Hematopoietic multipotent progenitor cell treated with erythropoietin and hydrocortisone succinate and interleukin-3 and kit ligand, for 4 days (in vitro differentiated cells): ENCODE data around the gene GNAO1.

ENCODE experiments used
- DNase-seq: peaks from one replicate; pipeline ENCODE4 v3.0.0-alpha.2; 2015

Gene GNAO1

DNA sequence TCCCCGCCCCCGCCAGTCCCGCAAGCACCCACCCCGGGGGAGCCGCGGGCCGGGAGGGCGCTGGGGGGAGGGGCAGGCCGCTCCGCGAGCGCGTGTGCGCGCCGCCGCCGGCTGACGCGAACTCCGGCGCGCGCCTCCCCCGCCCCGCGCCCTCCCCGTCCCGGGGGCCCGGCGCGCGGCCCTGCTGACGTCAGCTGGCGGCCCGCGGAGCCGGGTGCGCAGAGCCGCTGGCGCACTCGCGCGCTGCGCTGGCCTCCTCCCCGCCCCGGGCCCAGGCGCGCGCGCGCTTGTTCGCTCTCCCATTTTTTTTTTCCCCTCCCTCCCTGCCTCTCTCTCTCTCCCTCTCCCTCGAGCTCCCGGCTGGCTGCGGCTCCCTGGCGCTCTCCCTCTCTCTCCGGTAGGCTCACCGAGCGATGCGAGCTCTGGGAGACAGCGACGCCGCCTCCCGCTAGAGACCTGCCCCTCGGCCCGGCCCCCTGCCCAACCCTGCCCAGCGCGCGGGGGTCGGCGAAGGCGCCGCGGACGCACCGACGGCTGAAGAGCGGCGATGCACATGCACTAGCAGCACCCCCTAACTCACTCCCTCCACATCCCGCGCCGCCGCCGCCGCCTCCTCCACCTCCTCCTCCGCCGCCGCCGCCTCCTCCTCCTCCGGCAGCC is at the start of gene GNAO1:
Gene GNAO1 (plus strand): TSS at position 334 of the 660 bp plus-strand sequence. CDS start 747 bp downstream, outside the sequence.
- DNase-seq = peak; percentile 58

DNA sequence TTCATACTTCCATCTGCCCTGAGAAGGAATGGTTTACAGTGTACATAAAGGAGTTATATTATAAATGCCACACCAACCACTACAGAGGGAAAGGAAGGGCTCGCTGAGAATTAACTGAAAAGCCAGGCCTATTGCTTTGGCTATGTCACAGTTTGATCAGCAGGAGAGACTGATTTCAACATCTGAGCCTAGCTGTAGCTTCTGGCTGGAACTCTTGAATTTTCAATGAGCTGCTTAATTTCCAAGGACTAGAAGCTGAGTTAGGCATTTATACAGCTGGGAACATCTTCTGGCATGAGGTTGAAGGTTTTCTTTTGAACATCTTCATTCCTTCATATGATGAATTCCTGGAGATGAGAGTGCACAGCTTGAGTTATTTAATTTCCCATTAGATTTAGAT is 47.6 kb upstream of the GNAO1 start:
- DNase-seq = no peak

DNA sequence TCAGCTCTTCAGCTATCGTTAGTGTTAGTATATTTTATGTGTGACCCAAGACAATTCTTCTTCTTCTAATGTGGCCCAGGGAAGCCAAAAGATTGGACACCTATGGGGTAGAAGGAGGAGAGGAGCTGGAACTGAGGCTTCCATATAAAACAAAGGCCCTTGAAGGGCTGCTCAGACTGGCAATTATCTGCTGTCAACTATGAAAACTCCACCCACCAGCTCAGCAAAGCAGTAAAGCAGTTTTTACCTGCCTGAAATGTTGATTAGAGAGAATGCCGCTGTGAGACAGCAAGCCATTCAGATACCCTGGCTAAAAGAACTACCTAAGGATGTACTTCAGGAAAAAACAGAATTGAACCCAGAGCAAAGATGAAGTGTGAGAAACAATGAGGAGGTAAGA is 45.9 kb upstream of the GNAO1 start:
- DNase-seq = no peak

DNA sequence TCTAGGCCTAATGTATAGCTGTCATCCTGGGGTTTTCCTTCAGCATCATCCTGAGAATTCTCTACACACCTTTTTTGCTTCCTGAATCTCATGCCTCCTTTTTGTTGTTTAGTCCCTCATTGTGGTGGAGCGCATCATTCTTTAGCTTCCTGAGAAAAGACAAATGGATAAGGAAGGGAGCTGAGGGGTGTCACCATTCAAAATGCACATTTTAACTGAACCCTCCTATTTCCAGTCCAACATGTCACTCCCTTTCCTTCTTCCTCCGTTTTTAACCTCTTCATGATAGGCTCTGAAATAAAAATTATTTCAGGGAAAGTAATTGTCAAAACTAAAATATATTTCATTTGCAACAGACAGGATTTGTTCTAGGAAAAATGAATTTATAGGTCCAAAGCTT is 39.7 kb upstream of the GNAO1 start:
- no peak for DNase-seq

DNA sequence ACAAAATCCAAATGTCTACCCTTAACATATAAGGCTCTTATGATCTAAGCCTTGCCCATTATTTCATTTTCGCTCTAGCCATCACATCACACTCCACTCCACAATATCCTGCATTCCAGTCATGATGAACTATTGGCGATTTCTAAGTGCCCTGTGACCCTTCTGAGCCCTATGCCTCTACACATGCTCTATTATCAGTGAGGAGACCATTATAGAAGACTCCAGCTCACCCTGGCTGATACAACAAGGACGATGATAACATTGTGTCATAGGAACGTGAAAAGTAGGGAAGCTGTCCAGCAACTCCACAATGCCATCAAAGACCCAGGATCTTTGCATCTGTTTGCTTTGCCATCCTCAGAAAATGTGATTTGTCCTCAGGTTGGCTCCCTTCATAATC is 29.6 kb upstream of the GNAO1 start:
- DNase-seq = no peak

DNA sequence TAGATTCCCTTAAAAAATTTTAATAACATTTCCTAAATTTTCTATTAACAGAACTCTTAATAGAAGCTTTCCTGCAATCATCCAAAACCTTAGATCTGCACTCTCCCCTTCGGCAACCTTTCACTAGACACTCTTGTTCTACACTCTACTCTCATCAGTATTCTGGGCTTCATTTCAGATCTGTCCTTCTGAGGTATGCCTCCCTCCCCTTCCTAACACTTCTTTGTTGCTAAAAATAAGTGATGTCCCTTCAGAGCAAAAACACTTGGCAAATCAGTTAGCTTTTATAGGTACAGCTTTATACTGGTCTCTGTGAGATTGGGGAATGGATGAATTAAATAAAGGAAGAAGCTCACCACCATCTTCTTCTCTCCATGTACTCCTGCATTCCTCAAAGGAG is 28.2 kb upstream of the GNAO1 start:
- DNase-seq = no peak

DNA sequence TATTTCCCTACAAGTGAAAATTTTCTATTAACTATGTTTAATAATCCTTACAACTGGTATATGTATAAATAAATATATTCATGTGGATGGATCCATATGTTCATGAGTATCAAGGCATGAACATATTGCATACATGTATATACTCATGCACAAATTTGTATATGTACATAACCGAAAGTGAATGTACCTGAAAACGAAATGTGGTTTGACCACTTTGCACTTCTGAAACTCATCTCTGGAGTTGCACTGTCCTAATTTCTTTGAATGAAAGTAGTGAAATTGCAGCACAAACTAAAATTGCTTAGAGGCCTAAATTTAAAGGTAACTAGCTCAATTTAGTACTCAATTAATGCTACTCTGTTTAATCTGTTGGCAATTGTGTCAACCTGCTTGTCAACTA is 27.4 kb upstream of the GNAO1 start:
- DNase-seq = no peak

DNA sequence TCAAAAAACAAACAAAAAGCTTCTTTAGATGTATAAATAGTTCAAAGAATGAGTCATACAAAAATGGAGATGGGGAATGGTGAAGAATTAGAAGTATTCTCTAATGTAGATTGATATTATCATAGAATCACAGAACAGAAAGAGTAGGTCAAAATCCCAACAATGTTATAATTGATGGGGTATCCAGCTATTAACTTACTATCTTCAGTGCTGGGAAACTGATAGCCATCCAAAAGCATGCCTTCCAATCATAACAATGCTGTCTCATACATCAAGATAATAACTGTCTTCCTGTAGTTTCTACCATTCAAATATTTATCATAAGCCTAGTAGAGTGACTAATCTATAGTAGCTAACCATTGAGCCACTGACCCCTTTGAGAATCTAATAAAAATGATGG is 26.7 kb upstream of the GNAO1 start:
- DNase-seq = no peak

DNA sequence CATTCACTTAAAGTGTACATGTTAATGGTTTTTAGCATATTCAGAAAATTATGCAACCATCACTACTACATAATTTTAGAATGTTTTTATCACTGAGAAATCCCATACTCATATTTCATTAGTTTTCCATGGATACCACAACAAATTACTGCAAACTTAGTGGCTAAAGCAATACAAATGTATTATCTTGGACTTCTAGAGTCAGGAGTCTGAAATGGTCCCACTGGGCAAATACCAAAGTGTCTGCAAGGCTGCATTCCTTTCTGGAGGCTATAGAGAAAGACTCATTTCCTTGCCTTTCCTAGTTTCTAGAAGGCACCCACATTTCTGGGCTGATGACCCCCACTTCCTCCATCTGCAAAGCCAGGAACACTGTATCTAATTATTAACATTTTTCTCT is 16.9 kb upstream of the GNAO1 start:
- no peak for DNase-seq

DNA sequence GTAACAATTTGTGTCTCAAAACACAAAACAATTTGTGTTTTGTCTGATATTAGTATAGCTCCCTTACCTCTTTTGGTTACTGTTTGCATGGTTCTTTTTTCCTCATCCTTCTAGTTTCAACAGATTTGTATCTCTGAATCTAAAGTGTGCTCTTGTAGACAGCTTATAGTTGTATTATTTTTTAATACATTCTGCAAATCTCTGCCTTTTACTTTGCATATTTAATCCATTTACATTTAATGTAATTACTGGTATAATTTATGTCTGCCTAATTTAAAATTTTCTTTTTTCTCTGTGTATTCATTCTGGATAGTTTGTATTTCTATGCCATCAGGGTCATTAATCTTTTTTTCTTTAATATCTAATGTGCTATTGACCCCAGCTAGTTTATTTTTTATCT is 9.9 kb upstream of the GNAO1 start:
- DNase-seq = no peak

DNA sequence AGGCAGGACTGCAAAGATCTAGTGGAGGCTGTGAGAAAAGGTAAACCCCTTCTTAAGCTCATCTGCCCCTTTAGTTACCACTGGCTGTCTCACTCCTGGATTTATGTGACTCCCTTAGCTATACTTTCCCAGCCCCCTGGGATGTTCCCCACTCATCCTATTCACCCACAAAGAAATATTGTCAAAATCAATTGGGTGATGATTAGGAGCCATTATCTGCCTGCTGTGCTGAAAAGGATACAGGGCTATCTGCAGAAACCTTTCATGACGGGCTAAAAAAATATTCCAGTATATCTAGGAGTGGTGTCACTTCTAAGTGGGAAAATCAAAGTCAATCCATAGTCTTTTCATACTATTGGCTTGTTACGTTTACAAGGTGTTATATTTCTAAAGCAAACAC is 8.0 kb upstream of the GNAO1 start:
- no peak for DNase-seq

DNA sequence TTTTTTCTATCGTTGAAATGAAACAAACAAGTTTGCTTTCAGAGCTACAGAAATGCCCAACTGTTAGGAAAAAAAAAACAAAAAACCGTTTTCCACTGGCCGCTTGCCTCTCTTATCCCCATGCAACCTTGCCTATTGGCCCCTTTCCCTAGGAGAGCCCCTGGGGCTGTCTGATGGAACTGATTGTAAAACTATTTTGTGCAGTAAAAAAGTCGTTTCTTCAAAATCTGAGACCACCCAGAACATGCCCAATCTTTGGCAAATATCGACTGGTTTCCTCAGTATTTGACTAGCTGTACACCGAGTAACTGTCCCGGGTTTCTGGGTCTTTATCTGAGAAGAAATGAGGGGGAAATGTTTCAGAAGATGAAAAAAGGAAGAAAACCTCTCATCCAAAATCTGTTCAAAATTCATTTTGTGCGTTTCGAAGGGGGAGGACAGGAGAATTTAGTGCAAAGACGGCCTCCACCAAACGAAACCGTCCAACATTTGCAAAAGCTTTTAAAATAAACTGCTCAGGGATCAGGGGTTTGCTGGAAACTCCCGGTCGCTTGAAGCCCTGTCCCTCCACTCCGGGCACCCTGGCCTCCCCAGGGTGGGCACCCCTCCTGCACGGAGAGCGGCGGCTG is 1.1 kb upstream of the GNAO1 start:
- DNase-seq = no peak

DNA sequence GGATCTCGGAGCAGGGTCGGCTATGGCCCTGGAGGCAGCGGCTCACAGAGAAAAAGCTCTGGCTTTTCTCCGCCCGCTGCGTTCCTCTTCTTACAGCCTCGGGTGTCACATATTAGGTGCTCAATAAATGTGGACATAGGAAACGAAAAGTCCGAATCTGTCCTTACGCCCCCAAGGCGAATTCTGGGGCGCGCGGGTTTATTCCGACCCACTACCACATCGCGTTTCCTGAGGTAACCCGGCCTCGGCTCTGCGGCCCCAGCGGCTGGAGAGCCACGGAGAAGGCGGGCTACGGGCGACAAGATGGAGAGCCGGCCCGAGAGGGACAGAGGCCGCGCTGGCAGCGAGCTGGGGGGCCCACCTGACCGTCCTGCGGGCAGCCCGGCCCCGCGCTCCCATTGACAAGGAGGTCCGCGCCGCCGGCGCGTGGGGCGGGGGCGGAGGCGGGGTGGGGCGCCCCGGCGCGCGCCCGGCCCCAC is 573 bp upstream of the GNAO1 start:
- DNase-seq = no peak

DNA sequence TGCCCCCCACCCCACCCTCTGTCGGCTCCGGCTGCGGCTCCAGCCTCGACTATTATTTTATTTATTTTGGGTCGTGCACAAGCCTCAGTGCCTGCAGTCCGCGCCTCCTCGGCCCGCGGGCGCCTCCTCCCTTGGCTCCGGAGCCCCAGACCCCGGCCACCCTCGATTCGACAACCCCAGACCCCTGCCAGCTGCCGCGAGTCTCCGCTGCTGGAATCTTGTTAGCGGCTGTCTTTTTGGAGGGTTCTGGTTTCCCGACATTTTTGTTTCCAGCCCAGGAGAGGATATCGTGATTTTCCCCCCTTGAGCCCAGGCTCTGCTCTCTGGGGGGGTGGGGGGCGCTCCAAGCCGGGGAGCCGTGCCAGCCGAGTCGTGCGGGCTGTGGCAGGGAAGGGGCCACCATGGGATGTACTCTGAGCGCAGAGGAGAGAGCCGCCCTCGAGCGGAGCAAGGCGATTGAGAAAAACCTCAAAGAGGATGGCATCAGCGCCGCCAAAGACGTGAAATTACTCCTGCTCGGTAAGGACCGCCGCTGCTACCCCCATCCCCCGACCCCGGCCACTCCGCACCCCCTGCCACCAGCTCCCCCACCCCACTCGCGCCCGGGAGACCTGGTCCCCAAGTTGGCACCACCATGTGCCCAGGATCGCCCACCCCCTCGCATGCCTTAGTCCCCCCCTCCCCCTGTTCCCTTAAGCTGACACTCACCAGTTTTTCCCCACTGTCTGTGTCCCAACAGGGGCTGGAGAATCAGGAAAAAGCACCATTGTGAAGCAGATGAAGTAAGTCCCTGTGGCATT is 746 bp downstream of the GNAO1 start:
- DNase-seq = no peak

DNA sequence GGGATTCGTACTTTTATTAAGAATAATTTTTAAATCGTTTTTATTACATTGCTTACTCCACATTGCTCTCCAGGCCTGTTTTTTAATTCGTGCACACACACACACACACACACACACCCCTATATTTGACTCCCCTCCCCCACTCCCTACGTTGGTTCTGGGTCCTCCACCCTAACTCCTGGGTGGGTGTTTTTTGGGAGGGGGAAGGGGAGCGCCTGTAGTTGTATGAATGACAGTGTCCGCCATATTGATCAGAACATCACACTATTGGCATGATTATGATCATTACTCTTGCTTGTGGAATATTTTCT is 1.3 kb downstream of the GNAO1 start:
- DNase-seq = no peak

DNA sequence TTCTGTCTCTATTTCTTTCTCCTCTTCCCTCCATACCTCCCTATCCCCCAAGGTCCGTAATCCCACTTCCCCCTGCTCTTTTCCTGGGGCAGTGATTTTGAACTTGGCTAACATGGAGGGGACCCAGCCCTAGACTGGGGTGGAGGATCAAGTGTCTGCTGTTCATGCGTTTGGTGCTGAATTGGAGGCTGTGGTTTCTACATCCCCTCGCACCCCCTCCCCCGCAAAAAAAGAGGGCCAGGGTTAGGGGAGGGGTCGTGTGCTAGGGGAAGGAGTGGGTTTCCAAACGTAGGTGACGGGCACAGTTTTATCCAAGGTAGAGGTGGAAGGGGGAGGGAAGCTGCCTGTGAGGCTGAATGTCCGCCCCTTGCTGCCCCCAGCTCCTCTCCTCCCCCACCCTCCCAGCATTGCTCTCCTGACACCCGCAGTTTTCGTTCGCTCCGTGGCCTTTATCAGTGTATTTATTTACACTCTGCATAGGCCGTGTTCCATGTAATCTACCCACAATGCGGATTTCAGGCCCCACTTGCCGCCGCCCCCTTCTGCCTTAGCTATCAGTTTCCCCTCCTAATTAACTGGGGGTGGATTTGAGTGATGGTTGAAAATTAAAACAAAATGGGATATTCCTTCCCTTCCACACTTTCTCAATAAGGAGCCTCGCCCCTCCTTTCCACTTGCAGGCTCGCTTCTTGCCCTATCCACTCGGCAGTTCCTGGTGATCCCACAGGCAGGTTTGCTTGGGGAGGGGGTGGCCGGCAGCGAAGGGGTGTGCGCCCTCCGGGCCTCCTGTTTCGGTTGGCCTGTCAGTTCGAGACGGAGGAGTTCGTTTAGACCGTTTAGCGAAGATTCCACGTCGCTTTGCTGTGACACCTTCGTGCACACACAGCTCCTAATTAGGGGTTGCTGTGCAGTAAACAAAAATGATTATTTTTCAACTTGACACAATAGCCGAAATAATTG is 2.0 kb downstream of the GNAO1 start:
- DNase-seq = no peak

DNA sequence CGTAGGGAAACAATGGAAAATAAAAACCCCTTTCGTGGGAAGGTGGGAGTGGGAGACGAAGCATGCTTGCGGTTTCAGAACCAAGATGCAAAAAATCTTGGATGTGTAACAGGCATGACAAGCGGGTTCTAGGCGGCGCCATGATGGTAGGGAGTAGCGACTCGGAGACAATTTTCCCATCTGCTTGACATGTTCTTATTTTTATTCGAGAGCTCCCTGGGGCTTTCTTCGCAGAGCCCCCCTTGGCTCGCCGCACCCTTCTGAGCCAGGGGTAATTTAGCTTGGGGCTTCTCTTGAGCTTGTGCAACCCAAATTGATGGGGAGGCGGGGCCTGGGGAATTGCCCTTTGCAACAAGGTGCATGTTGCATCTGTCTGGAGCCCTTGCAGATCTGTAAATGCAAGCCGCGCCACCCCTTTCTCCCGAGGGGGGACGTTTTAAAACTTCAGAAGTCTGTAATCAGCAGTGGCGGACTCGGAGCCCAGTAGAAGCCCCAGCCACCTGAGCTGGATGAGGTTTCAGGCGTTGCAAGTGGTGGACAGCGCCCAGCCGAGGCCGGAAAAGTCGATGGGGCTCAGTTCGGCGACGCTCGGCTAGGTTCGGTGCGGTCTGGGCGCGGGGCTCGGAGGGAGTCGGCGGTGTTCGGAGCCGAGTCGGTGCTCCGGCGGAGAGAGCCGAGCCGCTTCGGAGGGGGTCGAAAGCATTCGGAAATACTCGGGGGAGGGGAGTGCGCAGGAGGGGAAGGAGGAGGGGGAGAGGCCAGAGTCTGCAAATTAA is 2.9 kb downstream of the GNAO1 start:
- peak; percentile 84 for DNase-seq

DNA sequence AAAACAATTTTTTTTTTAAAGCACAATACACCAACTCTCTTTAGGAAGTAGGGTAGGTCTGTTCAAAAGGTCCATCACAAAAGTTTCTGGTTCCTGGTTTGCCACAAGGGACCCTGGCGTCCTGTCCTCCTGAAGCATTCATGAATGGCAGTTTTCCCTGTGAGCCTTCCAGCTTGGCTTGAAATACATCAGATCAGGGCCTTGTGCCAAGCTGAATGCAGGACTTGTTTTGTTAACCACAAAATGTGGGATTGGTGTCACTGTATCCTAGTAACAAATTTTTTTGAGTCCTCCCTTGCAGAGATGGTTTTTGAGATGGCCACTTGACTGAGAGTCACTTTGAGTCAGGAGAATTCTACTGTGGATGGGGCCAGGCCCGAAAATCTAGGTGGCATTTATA is 3.9 kb downstream of the GNAO1 start:
- DNase-seq = no peak

DNA sequence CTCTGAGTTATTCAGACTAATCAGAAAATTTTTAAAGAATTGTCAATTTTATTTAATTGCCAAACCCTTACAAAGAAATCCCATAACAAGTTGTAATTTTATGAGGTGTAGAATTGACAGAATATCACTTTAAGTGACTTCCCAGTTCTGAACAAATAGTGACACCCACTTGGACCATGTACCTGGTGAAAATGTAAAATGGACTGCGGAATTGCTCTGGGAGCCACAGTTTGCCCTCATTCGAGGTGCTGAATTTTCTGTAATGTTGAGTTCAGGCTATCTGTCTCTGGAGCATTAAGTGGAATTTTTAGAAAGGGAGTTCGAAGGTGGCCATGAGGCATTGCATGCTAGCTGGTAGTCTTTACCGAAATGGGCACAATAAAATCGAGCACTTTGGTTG is 5.1 kb downstream of the GNAO1 start:
- DNase-seq = no peak

DNA sequence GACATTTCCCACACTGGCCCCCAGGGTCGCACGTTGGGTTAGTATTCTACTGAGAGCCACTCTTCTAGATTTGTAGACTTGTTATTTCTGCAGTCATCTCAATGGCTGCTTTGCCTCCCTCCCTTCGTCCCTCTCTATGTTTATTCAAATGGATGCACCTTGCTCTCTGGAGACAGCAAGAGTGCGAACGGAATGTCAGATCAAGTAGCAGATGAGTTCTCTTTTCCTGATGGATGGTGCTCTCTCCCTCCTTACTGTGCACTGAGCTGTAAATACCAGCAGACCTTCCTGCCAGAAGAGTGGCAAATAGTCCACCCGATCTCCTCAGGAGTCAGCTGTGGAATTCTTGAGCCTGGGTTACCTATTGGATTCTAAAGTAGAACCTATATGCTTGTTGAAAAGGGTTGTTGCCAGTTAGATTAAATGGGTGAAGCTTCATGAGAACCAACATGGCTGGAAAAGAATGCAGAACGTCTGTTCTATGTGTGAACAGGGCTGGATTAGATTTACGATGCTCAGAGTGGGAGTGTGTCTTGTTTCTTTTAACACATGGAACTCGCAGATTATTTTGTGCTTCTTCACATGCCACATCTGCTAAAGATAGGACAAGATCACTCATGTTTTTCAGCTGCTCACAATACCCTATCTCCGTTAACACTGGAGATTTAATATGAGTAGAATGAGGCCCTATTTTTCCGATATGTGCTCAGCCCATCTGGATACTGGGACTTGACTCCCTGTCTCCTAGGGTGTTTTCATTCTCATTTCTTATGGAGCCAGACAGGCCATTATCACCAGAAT is 6.1 kb downstream of the GNAO1 start:
- DNase-seq = no peak

DNA sequence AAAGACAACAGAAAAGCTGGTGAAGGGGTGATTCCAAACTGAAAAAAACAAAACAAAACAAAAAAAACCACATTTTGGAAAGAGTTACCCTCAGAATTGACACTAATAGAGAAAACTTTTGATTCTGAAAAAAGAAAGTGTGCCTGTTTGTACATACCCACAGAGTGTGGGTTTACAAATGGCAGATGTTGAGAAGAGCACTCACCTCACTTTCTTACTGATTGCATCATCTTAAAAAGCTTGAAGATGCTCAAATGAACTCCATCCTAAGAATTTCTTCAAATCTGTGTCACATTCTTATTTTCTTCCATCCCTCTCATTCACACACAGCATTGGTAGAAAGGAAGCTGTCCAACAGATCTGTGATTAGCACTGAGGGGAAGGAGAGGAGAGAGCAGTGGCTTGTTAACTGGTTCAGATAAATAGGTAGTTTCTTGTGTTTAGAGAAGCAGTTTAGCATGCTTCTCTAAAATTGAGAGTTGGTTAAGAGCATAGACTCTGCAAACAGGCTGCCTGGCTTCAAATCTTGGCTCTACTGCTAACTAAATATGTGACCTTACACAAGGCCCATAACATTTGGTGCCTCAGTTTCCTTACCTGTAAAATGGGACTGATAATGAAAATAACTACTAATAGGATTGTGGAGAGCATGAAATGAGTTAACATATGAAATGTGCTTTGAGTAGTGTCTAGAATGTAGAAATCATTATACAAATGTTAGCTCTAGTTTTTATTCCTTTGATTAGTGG is 6.9 kb downstream of the GNAO1 start:
- DNase-seq = no peak
